ENCODE results near the gene CHDH.

CHDH gene

DNA sequence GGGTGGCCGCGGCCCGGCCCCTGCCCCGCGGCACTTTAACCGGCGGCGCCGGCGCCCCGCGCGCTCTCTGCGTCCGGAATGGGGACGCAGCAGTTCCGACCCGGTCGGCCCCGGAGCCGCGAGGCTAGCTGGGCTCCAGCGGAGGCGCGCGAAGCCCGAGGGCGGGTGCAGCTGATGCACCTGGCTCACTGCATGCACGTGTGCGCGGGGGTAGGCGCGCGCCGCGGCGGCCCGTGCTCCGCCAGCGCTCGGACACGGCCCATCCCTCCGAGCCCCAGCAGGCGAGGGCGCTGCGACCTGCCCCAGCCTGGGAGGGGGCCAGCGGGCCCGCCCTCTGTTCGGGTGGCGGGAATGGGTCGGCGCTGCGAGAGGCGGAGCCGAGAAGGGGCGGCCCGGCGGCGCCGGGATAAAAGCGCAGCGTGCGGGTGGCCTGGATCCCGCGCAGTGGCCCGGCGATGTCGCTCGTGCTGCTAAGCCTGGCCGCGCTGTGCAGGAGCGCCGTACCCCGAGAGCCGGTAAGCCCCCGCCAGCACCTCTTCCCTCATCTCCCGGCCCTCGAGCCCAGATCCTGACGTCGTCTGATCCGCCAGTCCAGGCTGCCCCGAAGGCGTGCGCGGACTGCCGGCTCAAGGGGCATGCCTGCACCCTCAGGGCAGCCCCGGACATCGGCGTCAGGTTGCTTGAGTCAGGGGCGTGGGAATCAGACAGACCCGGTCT is at the start of gene CHDH, which contains the start of gene IL17RB:
TSS of gene CHDH (minus strand) at position 286 of the 717 bp plus-strand sequence. CDS start 22,411 bp downstream, outside the sequence.
TSS of gene IL17RB (plus strand) at position 435 of the 717 bp plus-strand sequence. CDS start at position 456, 21 bp downstream.
- no peak for DNase-seq (ENCODE audit: low read depth, low spot score)

DNA sequence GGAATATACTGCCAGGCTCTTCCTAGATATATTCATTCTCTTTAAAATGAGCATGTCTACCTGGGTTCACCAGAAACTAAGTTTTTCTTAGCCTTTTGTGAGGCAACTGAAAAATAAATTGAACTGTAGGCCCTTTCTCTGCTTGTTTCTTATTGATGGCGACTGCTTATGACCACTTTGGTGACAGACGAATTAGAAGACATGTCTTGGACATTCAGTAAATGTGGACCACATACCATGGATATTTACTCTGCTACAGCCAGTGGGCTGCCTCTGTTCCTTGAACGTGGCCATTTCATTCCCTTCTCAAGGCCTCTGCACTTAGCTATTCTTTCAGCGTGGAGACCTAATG is 46.0 kb upstream of the CHDH start:
- no peak for DNase-seq (ENCODE audit: low read depth, low spot score)

- peak; percentile 92 for DNase-seq (ENCODE audit: low read depth, low spot score)
These were observed 45.5 kb upstream of the CHDH start, which contains the start of gene SELENOK for GRCh38 chr3:53891497-53892285. TSS of gene SELENOK (minus strand) at chr3:53891859.

- peak; percentile 6 for DNase-seq (ENCODE audit: low read depth, low spot score)
These were observed 44.7 kb upstream of the CHDH start for GRCh38 chr3:53890726-53891475.

- no peak for DNase-seq (ENCODE audit: low read depth, low spot score)
These were observed 42.0 kb upstream of the CHDH start for GRCh38 chr3:53888232-53888631.

GRCh38 chr3:53887446-53887845 is 41.2 kb upstream of the CHDH start:
- DNase-seq (ENCODE audit: low read depth, low spot score), result no peak

DNA sequence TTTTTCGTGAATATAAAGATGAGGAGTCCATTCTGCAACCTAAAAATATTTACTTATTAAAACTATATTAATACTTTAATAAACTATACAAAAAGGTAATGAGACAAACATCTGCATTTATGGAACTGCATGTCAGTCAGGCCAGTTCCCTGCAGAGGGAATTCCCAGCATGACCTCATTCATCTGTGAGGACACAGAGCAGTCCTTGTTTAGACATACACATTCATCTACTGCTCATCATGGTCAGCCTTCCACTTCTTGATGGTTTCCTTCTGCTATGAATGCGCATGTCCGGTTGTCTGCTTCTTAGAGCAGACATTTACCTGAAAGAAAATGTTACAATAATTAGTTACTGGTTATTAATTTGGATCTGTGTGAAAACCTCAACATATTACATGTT is 39.0 kb upstream of the CHDH start:
- no peak for DNase-seq (ENCODE audit: low read depth, low spot score)

DNA sequence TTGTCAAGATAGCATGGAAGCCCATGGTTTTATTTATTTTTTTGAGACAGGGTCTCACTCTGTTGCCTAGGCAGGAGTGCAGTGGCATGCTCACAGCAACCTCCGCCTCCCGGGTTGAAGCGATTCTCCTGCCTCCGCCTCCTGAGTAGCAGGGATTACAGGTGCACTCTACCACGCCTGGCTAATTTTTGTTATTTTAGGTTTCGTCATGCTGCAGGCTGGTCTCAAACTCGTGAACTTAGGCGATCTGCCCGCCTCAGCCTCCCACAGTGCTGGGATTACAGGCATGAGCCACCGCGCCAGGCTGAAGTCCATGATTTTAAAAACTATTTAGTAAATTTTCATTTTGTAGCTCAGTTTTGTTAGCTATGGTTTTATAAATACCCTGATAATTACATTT is 38.4 kb upstream of the CHDH start:
- no peak for DNase-seq (ENCODE audit: low read depth, low spot score)

DNA sequence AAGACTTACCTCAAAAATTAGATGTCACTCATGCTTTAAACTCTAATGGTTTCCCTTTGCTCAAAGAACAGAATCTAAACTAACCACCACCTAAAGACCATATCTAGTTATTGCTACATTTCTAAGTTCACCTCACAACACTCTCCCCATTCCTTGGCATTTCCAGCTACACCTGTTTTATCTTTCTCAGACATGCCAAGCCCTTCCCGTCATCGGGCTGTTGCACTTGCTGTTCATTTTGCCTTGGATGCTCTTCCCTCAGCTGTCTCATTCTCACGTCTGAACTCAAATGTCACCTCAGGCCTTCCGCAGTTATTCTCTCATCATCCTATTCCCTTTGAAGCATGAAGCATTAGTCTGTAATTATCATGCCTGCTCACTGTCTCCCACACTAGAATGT is 36.8 kb upstream of the CHDH start:
- DNase-seq (ENCODE audit: low read depth, low spot score), result no peak

- DNase-seq (ENCODE audit: low read depth, low spot score), result peak; percentile 62
These were observed 35.7 kb upstream of the CHDH start, which contains the start of gene ACTR8 for GRCh38 chr3:53881691-53882593. TSS of gene ACTR8 (minus strand) at chr3:53882152. CDS start at chr3:53882101, 51 bp downstream.

- DNase-seq (ENCODE audit: low read depth, low spot score), result no peak
These were observed 34.5 kb upstream of the CHDH start for GRCh38 chr3:53880396-53881345.

DNA sequence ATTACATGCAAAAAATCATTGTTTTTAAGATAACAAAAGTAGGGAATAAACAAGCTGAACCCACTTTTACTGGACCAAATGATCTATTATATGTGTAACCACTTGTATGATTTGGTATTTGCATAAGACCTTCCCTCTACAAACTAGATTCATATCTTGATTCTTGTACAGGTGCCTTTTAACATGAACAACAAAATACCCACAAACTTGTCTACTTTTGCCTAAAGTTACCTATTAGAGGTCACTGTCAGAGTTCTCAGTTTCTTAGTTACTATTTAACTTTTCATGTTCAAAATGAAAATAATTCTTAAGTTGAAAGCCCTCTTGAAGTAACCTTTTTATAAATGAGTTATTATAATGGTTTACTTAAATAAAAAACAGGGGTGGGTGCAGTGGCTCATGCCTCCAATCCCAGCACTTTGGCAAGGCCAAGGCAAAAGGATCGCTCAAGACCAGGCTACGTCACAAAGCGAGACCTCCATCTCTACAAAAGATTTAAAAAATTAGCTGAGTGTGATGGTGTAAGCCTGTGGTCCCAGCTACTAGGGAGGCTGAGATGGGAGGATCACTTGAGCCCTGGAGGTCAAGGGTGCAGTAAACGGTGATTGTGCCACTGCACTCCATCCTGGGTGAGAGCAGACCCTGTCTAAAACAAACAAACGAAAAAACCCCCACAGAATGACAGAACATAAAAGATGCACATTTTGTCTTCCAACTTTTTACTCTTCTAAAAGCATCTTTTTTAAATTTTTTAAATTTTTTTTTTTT is 19.7 kb upstream of the CHDH start:
- no peak for DNase-seq (ENCODE audit: low read depth, low spot score)

DNA sequence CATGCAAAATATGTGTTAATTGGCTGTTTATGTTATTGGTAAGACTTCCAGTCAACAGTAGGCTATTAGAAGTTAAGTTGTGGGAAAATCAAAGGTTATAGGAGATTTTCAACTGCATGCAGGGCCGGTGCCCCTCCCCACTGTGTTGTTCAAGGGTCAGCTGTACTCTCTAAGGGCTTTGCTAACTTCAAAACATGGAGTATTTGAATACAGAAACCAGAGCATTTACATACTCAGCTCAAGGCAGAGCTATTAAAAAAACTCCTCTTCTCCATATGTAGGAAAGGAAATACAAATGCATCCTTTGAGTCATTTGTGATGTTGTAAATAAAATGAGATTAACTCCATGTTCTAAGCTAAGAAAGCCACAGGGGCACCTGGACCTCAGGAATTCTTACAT is 16.9 kb upstream of the CHDH start:
- no peak for DNase-seq (ENCODE audit: low read depth, low spot score)

DNA sequence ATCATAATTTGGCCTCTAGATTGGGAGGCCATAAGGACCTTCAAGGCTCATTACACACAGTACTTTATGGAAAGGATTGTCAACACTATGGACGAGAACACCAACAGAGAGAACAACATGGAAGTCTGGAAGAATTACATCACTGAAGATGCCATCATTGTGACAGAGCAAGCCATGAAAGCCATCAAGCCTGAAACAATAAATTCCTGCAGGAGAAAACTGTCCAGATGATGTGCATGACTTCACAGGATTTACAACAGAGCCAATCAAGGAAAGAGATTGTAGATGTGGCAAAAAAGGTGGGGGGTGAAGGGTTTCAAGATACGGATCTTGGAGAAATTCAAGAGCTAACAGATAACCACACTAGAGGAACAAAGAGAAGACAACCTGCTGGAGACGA is 16.0 kb upstream of the CHDH start:
- no peak for DNase-seq (ENCODE audit: low read depth, low spot score)

DNA sequence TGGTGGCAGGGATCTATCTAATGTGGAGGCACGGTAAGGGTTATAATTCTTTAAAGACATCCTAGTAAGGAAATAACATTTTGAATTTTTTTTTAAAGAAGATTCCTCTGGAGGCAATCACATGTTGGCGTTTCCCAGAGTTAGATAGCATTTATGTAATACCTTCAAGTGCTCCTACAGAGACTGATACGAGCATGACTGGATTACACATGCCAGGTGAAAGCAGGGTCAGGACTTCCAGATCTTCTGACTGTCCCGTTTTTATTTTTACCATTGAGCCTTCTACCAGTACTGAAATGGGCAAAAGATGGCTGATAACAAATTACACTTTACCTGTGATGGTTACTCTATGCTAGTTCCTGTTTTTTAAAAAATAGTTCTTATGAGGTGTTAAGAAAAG is 14.0 kb upstream of the CHDH start:
- DNase-seq (ENCODE audit: low read depth, low spot score), result no peak

- no peak for DNase-seq (ENCODE audit: low read depth, low spot score)
These were observed 13.0 kb upstream of the CHDH start for GRCh38 chr3:53859178-53859577.

- DNase-seq (ENCODE audit: low read depth, low spot score), result no peak
These were observed 12.0 kb upstream of the CHDH start for GRCh38 chr3:53858096-53858741.

DNA sequence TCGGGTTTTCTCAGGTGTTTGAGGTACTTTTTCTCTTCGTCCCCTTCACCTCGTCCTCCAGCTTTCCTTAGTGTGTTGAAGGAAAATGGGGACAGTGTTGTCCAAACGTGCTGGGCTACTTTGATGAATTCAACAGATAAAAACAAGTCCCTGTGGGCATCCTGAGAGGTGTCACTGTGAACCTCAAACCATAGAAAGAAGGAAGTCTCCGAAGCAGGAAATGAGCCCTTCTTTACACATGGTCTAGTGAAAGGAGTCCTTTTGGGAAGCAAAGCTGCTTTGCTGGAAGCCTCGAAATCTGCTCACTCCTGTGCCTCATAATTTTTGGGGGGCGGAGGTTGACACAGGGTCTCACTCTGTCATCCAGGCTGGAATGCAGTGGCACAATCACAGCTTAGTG is 10.7 kb upstream of the CHDH start:
- no peak for DNase-seq (ENCODE audit: low read depth, low spot score)

DNA sequence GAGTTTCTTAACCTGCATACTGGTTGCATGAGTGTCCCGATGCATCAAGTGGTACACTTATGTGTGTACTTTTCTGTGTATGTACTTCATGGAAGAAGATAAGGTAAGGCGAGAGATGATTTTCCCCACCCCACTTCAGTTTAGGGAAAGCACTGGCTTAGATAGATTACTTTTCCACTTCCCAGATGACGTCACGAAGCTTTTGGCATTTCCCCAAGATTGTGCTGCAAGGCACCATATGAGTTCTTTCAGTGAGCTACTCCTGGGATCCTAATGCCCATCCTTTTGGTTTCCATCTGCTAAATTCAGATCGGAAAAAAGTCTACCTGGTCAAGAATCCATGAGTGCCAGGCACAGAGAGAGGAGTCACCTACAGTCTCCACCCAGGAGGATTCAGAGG is 4.7 kb upstream of the CHDH start:
- DNase-seq (ENCODE audit: low read depth, low spot score), result no peak

Measured in activated naive CD8-positive, alpha-beta T cell treated with anti-CD3 and anti-CD28 coated beads, Interleukin-2, amount 50 U/mL, for 16 hours (primary cell).